GM12891 (cell line): ENCODE data around the gene VMA21.
A peak's percentile ranks its signal among the peaks of the same experiment; 100 is the strongest.

Source experiments
- POLR2A ChIP-seq: IDR thresholded peaks from 2 replicates; pipeline ENCODE4 v1.6.1; 2011; ENCODE audit warnings: low read depth, low read length, control low read depth
- POLR2AphosphoS5 ChIP-seq: IDR thresholded peaks from 2 replicates; pipeline ENCODE4 v1.6.1; 2011; ENCODE audit warnings: low read depth, low read length, control low read depth
- POU2F2 ChIP-seq: IDR thresholded peaks from 2 replicates; pipeline ENCODE4 v1.6.1; 2011; ENCODE audit warnings: low read depth, mild to moderate bottlenecking, control low read depth, low read length, moderate library complexity
- SPI1 ChIP-seq: IDR thresholded peaks from 2 replicates; pipeline ENCODE4 v1.6.1; 2011; ENCODE audit warnings: low read depth, low read length, control low read depth
- TAF1 ChIP-seq: IDR thresholded peaks from 2 replicates; pipeline ENCODE4 v1.6.1; 2011; ENCODE audit warnings: low read depth, low read length, control low read depth

- TF ChIP-seq POLR2AphosphoS5 (peak; percentile 60), POLR2A (peak; percentile 67), TAF1 (no peak), SPI1 (no peak), POU2F2 (no peak)
Observed at GRCh38 chrX:151396825-151397740, at the start of gene VMA21.
